ENCODE results near the gene CXCR6. TPM values are rescaled to one million over a fixed set of nuclear protein-coding genes. Genes with fewer than 3 reads are reported as not detected.

The CXCR6 gene
- polyA plus RNA-seq, 1 experiment: not detected

- no peak for TF ChIP-seq CTCF (IDR thresholded peaks at IDR 0.05; ENCODE audit: insufficient read depth, low read depth, low read length)
- H3K4me3 ChIP-seq (ENCODE audit: low read depth, low read length): no peak overlapping the region
- peaks cover 2% of the 10 kb centered on the region; the same call in 1 of the 2 replicates for H3K36me3 ChIP-seq (ENCODE audit: control insufficient read depth, insufficient read depth, low read length)
- ChIA-PET POLR2A (no interaction called here), CTCF (interaction anchor here (0.5 to 0.9 kb wide), 2 partner anchors 15 to 53 kb away, joined by 3 to 4 read pairs; no protein-coding TSS in a partner anchor)
- DNase-seq (ENCODE audit: low read depth): no peak
- no peaks in the 10 kb centered on the region for H3K27me3 ChIP-seq (ENCODE audit: control insufficient read depth, insufficient read depth, low read length)
These were observed 48.1 kb downstream of the CXCR6 start for GRCh38 chr3:45991341-45991740.

GRCh38 chr3:45992133-45992729, 49.0 kb downstream of the CXCR6 start:
- ChIA-PET CTCF (interaction anchor here (1.0 to 1.2 kb wide), 2 partner anchors 30 to 53 kb away, joined by 3 read pairs; no protein-coding TSS in a partner anchor), POLR2A (no interaction called here)
- no peak for DNase-seq (ENCODE audit: low read depth)
- H3K36me3 ChIP-seq (ENCODE audit: control insufficient read depth, insufficient read depth, low read length): peaks cover 2% of the 10 kb centered on the region; the same call in 1 of the 2 replicates
- H3K27me3 ChIP-seq (ENCODE audit: control insufficient read depth, insufficient read depth, low read length): no peaks in the 10 kb centered on the region
- H3K4me3 ChIP-seq (ENCODE audit: low read depth, low read length): no peak overlapping the region
- no peak for TF ChIP-seq CTCF (IDR thresholded peaks at IDR 0.05; ENCODE audit: insufficient read depth, low read depth, low read length)

GRCh38 chr3:45992821-45993221, 49.6 kb downstream of the CXCR6 start:
- no peaks in the 10 kb centered on the region for H3K27me3 ChIP-seq (ENCODE audit: control insufficient read depth, insufficient read depth, low read length)
- no peak for TF ChIP-seq CTCF (IDR thresholded peaks at IDR 0.05; ENCODE audit: insufficient read depth, low read depth, low read length)
- H3K4me3 ChIP-seq (ENCODE audit: low read depth, low read length): no peak overlapping the region
- ChIA-PET CTCF (interaction anchor here (1.0 to 1.2 kb wide), 2 partner anchors 29 to 54 kb away, joined by 3 read pairs; no protein-coding TSS in a partner anchor), POLR2A (no interaction called here)
- peak; percentile 85 for DNase-seq (ENCODE audit: low read depth)
- H3K36me3 ChIP-seq (ENCODE audit: control insufficient read depth, insufficient read depth, low read length): peaks cover 2% of the 10 kb centered on the region; the same call in 1 of the 2 replicates

- Histone ChIP-seq H3K4me3 (ENCODE audit: low read depth, low read length) (no peak overlapping the region), H3K36me3 (ENCODE audit: control insufficient read depth, insufficient read depth, low read length) (peaks cover 2% of the 10 kb centered on the region; the same call in 1 of the 2 replicates), H3K27me3 (ENCODE audit: control insufficient read depth, insufficient read depth, low read length) (no peaks in the 10 kb centered on the region)
- DNase-seq (ENCODE audit: low read depth): no peak
- ChIA-PET POLR2A (no interaction called here), CTCF (interaction anchor here (0.9 to 1.2 kb wide), 2 partner anchors 28 to 232 kb away, joined by 3 read pairs; no protein-coding TSS in a partner anchor)
- TF ChIP-seq CTCF (IDR thresholded peaks at IDR 0.05; ENCODE audit: insufficient read depth, low read depth, low read length): no peak
These were observed 50.3 kb downstream of the CXCR6 start for GRCh38 chr3:45993421-45994027.
